Measurements from ENCODE around the gene TADA2B.
A peak's percentile ranks its signal among the peaks of the same experiment; 100 is the strongest.
"Not testable (repeated sequence)": the region's sequence is repeated elsewhere in the genome, so short reads cannot be mapped to it uniquely, and the experiment has no call there.

The TADA2B gene

GRCh38 chr4:7061815-7062214, 18.6 kb downstream of the TADA2B start:
- DNase-seq: no peak

GRCh38 chr4:7062816-7063215, 19.6 kb downstream of the TADA2B start:
- DNase-seq: no peak

DNA sequence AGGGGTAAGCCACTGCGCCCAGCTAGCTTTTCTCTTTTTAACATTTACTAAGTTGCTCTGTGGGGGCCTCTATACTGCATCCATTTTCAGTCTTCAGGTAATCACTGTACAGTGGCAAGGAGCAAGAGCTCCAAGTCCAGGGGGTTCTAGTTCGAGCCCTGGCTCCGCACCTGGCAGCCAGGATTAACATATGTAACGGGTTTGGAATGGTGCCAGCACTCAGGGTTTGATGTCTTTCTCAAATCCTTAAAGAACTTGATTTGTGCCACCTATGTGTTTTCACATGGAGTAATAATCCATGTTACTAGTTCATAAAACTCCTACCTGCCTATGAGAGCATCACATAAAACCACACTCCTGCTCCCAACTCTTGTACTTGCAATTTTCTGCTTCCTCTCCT, 20.2 kb downstream of the TADA2B start:
- no peak for DNase-seq

GRCh38 chr4:7066006-7066405, 22.8 kb downstream of the TADA2B start:
- DNase-seq: no peak

DNA sequence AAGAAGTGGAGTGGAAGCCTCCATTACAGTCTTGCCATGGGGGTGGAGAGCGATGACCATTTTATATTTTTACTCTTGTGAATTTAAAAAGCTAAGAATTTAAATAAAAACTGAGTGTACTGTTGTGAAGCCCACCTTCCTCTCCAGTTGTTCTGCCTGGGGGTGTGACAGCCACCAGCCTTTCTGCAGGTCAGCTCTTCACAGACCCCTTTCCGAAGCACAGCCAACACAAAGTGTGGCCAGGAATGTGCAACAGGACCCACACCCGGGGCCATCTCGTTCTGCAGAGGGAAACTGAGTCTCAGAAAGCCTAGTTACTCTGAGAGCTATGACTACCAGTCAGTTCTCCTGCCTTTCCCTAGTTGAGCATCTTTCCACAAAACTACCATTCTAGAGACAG, 23.3 kb downstream of the TADA2B start:
- DNase-seq: no peak

- DNase-seq: no peak
These were observed 23.9 kb downstream of the TADA2B start for GRCh38 chr4:7067126-7067451.

DNA sequence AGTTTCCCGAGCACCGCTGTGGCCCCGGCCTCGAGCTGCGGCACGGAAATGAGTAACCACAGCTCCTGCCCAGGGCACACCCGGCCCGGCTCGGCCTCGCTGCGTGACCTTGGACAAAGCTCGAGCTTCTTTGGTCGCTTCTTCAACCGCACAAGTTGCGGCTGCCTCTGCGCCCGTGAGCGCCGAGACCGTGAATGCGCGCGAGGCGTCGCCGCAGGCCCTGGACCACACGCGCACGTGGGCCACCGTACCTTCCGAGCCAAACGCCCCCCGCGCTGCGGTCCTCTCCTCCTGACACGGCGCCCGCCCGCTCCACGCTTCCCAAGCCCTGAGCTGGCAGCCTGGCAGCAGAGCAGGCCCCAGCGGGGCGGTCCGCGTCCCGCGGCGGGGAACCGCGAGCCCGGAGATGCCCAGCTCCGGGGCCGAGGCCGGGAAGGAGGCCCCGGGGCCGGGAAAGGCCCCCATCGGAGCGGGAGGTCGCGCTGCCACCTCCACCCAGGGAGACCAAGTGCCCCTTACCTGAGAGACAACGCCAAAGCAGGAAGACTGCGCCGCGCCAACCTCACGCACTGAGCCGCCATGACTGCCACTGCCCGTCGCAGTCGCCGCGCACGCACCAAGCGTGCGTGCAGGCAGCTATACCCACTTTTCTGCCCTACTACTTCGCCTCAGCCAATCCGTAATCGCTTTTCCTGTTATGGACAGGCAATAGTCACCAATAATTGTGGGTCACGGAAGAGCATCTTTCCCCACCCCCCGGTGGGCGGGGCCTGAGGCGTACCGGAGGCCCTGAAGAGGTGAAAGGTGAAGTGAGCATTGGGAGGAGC, 24.5 kb downstream of the TADA2B start, which contains the start of gene GRPEL1:
GRPEL1 (minus strand) TSS at position 613 of the 827 bp plus-strand sequence; CDS start at position 581, 32 bp downstream.
- peak; percentile 98 for DNase-seq

DNA sequence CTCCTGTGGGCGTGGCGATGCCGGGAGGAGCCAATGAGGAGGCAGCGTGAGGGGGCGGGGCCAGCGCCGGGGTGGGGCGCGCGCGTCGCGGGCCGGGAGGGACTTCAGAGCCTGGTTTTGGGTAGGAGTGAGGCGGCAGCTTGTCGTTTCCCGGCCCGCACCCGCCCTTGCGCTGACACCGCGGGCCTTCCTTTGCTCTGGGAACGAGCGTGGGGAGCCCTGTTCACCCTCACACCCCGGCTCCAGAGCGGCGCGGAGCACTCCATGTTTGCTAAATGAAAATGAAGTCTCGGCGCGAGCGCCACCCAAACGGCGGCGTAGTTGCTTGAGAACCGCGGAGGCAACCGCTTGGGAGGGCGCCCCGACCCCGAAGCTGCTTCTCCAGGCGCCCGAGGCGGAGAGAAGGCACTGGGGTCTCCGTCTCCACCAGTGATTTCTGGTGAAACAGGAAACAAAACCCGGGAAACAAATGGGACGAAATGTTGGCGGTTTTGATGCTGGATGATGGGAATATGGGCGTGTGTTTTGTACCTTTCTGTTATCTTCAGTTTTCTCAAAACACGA, 25.2 kb downstream of the TADA2B start:
- no peak for DNase-seq

- no peak for DNase-seq
These were observed 25.7 kb downstream of the TADA2B start for GRCh38 chr4:7068883-7069282.

GRCh38 chr4:7070729-7071511, 27.7 kb downstream of the TADA2B start:
- peak; percentile 72 for DNase-seq

GRCh38 chr4:7073059-7073458, 29.9 kb downstream of the TADA2B start:
- DNase-seq: no peak

DNA sequence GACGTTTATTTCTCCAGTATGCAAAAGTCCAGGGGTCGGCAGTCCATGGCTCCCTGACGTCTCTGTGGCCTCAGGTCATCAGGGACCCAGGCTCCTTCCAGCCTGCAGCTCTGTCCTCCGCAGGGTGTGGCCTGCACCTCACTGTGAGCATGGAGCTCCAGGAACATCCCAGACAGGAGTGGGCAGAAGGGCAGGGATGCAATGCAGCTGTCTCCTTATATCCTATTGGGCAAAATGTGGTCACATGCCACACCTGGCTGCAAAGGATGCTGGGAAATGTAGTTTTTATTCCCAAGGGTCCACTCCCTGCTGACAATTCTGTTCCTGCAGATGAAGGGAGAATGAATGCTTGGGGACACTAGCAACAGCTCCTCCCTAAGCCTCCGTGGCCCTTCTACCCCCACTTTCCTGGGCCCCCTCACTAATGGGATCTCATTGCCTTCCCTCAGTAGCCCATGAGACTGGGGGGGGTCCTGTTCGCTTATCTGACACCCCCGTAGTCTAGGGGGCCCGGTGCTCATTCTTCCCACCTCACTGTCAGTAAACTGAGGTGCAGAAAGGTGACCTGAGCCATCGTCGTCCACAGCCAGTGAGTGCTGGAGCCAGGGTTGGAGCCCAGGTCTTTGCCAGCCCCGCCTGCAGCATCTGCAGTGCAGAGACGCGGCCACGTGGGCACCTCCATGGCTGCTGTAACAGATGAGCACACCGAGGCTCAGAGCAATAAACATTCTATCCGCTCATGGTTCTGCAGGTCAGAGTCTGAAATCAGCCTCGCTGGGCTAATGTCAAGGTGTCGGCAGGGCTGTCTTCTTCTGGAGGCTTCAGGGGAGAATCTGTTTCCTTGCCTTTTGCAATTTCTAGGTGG, 30.6 kb downstream of the TADA2B start:
- DNase-seq: peak; percentile 38

DNA sequence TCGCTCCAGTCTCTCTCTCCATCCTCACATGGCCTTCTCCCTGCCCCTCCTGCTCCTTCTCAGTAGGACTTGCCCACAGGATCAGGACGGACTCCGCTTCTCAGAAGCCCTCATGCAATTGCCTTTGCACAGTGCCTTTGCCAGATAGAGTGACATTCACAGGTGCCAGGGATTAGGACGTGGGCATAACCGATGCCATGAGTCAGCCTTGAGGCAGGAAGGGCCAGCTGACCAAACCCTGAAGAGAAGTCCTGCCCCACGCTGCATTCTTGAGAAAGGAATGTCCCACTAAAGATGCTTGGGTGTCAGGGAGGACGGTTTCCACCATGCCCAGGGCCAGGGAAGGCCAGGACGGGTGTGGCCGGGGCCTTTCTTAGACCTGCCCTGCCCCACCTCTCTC, 31.3 kb downstream of the TADA2B start:
- no peak for DNase-seq

GRCh38 chr4:7075962-7076695, 33.0 kb downstream of the TADA2B start:
- DNase-seq: no peak

GRCh38 chr4:7076696-7077082, 33.5 kb downstream of the TADA2B start:
- no peak for DNase-seq

DNA sequence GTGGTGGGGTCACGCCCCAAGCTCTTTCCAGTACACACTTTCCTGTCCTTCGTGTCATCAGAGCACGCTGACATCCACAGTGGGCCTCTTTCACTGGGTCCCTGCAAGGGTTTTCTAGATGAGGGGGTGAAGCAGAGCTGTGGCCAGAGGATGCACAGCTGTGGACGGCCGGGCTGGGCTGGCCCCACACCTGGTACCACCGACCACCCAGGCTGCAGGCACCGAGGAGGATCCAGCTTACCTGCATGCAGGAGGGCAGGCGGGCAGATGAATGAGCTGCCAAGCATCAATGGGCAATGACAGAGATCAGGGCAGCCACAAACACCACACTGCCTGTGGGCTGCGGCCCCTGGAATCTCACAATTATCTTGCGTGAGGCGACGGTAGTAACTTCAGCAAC, 34.2 kb downstream of the TADA2B start:
- DNase-seq: no peak

DNA sequence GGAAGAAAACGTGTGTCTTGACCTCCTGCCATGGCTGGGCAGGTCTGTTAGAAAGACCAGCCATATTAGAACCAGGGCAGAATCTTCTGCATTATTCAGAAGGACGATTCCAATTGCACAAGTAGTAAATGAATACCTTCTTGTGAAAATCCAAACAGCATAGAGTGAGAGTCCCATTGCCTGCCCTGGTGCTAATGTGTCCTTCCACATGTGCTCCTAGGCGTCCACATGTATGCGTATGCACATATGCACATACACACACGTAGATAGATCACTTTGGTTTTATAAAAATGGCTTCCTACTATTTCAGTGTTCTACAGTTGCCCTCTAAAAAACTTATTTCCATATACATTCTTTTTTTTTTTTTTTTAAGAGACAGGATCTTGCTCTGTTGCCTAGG, 34.9 kb downstream of the TADA2B start:
- DNase-seq: no peak

DNA sequence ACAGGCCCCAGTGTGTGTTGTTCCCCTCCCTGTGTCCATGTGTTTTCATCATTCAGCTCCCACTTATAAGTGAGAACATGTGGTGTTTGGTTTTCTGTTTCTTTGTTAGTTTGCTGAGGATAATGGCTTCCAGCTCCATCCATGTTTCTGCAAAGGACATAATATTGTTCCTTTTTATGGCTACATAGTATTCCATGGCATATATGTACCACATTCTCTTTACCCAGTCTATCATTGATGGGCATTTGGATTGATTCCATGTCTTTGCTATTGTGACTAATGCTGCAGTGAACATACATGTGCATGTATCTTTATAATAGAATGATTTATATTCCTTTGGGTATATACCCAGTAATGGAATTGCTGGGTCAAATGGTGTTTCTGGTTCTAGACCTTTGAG, 36.3 kb downstream of the TADA2B start:
- DNase-seq: not testable (repeated sequence)

- not testable (repeated sequence) for DNase-seq
These were observed 36.7 kb downstream of the TADA2B start for GRCh38 chr4:7079909-7080308.

DNA sequence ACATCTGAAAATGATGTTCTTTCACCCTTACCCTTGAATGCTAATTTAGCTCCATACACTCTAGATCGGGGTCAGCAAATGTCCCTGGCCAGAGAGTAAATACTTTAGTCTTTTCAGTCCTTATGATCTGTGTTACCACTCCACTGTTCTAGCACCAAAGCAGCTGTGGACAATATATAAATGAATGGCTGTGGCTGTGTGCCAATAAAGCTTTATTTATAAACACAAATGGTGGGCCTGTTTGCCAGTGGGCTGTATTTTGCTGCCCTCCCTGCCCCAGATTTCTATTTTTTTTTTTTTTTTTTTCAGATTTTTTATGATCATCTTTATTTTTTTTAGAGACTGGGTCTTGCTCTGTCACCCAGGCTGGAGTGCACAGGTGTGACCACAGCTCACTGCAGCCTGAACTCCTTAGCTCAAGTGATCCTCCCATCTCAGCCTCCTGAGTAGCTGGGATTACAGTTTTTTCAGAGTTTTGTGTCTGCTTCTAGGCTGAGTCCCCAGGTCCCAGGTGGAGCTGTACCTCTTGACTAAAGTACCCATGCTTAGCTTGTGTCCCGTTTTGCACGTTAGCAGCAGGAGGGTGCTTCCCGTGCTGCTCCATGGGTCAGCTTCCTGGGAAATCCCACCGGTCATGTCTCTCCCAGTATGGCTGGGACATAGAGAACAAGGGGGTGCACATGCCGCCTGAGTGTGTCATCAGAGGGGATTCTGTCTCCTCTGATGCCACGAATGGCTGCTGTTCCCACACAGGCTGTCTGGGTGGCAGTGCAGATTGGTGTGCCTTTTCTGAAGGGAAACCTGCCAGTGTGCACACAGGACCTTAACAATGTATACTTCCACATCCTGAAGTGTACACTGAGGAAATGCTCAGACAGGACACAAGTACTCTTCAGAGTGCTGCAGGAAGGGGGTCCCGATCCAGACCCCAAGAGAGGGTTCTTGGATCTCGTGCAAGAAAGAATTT, 40.7 kb downstream of the TADA2B start:
- no peak for DNase-seq

- DNase-seq: not testable (repeated sequence)
These were observed 41.4 kb downstream of the TADA2B start for GRCh38 chr4:7084564-7084961.

Data from NCI-H774 (cell line).